ENCODE measurements around the gene ZNF710.

Gene ZNF710

DNA sequence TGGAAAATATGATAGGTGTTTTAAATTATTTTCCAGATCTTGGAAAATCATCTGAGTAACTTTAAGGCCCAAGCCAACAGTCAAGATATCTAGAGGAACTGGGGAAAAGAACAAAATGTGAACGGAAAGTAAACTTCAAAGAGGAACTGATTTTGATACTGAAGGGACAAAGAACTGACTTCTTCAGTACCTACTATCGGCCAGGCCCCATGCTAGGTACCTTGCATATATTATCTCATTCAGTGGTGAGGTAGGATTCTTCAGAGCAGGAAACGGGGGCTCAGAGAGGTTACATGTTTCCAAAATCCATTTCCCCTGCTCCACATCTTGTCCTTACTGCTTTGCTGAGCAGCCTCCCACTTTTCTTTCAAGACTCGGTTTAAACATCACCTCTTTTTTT, 9.8 kb upstream of the ZNF710 start:
- no peak for DNase-seq (ENCODE audit: low read depth, low spot score)

DNA sequence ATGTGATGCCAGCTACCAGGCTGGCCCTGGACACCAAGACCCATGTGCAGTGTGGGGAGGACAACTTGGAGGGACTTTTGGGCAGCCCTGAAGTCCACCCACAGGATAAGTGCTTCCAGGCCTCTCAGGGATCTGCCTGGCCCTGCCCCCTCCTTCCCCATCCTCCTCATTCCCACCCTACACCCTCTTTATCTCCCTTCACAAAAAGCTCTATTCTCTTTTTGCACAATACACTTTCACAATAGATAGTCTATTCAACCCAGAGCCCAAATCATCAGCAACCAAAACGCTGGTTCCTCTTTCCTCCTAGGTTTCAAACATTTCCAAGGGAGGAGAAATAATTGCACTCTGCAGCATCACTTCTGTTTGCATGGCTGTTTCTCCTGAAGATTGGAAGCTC, 7.8 kb upstream of the ZNF710 start:
- no peak for DNase-seq (ENCODE audit: low read depth, low spot score)

DNA sequence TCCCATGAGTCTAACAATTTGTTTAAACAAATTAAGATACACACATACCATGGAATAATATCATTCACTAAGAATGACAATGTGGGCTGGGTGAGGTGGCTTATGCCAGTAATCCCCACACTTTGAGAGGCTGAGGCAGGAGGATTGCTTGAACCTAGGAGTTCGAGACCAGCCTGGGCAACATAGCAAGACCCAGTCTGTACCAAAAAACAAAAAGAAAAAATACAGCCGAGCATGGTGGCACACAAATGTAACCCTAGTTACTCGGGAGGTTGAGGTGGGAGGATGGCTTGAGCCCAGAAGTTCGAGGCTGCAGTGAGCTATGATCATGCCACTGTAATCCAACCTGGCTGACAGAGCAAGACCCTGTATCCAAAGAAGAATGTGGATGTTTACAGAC, 4.0 kb upstream of the ZNF710 start:
- DNase-seq (ENCODE audit: low read depth, low spot score), result no peak

DNA sequence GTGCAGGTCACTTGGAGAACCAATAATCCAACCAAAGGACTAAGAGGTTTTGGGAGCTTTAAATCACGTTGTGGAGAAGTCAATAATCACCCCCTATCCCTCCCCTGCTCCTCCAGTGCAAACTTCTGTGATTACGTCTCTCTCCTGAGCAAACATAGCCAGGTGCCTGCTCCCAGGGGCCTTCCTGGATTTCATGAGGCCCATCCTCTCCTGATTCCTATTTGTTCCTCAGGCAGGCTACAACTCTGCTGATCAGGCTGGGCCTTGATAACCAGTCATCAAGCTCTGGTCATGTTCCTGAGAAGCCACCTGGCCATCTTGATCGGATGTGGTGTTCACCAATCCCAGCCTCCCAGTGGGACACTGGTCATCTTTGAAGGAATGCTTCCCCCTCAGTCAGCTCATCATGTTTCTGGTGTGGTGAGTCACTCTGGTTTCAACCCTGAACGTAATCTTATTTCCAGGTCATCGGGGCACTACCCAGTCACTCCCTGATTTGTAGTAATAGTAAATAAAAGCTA, 2.9 kb upstream of the ZNF710 start:
- no peak for DNase-seq (ENCODE audit: low read depth, low spot score)

DNA sequence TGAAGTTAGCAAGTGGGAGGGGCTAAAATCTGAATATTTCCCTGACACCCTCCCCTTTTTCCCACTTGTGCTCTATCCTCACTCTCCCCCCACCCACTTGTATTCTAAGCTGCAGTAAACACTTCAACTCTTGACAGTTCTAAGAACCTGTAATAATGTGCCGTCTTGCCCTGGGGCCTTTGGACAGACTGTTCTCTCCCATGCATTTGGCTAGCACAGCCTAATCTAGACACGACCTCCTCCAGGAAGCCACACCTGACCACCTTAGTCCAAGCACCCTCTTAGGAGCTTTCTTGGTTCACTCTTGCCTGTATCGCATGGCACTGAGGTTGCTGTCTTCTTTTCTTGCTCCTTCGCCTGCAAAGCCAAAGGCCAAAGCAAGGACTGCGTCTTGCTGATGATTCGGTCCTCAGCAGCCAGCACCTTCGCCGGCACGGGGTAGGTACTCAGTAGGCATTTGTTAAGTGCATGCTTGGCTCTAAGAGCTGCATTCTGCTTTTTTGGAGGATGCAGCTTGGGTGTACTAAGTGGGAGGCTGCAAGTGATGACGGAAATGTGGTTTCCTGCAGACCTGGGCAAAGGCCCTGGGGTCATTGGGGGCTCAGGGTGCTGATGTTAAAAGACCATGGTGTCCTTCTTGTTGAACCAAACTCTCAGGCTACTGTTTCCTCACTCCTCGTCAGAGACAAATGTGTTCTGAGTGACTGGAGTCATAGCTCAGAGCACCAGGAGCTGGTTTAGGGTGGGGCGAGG, 2.0 kb upstream of the ZNF710 start:
- no peak for DNase-seq (ENCODE audit: low read depth, low spot score)

DNA sequence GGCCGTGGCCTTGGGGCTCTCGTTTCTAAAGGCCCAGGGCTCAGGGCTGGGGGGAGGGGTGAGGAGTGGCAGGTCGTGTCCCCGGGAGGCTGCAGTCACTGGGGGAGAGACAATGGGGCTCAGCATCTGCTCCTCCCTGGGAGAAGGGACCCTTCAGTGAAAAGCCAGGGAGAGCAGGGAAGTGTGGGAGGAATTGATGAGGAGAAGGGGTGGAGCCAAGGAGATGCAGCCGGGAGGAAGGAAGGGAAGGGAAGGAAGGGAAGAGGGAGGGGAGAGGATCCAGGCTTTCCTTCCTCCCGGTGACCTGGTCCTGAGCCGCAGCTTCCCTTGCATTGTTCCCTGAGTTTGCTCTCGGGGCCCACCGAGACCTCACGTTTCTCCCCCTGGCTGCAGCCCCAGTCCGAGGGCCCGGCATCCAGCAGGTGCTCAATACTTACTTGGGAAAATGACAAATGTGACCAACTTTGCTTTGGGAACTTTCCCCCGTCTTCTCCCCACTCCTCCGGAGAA, 1.4 kb upstream of the ZNF710 start:
- peak; percentile 65 for DNase-seq (ENCODE audit: low read depth, low spot score)

DNA sequence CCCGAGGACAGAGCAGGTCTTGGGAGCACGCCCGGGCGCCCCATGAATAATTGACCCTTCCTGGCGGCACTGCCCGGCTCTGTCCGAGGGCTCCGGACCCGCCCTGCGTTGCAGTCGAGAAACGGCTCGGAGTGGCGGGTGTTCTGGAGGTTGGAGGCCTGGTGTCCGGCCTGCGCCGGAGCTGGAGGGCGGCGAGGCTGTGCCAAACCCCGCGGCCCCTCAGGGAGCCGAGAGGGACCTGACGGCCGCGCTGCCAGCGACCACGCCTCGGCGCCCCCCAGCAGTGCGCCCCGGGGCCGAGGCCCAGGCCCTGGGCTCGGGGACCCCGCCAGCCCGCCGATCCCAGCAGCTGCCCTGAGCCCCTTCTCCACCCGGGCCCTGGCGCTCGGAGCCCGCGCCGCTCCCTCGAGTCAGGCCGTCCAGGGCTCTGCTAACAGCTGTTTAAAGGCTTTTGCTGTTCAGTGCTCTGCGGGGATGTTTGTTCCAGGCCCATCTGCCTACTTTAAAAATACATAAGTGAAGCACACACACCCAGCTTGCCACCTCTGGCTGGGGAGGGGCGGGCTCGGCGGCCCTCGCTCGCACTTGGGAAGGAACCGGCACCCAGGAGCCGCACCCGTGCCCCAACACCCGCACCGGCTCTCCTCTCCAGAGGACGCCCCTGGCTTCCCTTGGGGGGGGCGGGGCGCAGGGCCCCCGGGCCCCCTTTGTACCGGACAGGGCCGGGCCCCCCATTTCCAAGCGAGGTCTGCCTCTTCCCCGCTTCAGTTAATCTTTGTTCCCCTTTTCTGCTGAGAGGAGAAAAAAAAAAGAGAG, 730 bp upstream of the ZNF710 start:
- no peak for DNase-seq (ENCODE audit: low read depth, low spot score)

DNA sequence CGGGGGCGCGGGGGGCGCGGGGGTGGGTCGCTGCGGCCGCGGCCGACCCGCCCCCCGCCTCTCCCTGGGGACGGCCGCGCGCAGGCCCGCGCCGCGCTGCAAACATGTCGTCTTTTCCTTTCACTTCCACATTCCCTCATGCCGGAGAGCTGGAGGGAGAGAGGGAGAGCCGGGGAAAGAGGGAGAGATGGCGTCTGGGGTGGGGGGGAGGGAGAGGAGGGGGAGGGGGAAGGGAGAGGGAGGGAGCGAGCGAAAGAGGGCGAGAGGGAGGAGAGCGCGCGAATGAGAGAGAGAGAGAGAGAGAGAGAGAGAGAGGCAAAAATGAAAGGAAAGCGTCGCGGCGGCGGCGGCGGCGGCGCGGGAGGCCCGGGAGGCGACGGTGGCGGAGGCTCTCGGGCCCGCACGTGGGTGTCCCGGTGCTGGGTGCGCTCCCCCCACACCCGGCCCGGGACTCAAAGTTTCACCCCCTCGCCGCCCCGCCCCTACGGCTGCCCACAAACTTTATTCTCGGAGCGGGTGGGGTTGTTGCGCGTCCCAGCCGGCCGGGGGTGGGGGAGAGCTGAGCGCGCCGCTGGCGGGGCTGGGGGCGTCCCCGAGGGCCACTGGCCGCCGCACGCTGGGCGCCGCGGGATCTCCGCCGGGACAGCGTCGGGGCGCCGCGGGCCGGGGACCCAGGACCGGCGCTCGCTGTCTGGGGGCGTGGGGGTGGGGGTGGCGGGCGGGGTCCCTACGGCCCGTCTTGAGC, 731 bp downstream of the ZNF710 start:
- DNase-seq (ENCODE audit: low read depth, low spot score), result no peak

DNA sequence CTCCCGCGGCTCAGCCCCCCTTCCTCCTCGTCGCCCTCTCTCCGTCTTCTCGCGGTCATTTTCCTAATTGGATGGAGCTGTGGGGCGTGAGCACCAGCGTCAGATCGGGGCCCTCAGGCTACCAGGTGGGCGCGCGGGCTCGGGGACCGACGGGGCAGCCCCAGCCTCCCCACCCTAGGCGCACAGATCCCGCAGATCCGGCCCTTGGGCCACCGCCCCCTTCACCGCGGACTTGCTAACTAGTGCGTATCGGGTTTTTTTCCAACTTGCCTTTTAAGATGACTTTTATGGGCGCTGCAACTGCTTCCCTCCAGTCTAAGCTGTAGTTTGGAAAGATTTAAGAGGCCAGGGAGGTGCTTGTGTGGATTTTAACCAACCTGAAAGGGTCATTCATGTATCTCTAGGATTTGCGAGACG, 1.3 kb downstream of the ZNF710 start:
- no peak for DNase-seq (ENCODE audit: low read depth, low spot score)

DNA sequence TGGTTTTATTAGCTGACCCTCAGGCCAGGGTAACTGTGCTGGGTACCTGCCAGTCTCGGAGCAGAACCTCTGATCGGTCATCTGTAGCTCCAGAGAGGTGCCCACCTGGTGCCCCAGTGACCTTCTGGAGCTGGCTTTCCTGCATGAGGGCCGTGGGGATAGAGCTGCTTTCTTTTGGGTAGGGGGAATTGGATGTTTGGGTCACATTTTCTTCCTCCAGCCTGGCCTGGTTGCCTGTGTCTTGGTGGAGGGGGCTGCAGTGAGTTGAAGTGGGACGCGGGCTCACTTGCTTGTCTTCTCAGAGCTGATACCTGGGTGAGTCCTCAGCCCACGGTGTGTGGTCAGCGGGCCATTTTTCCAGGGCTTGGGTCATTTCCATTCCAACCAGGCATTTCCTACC, 2.6 kb downstream of the ZNF710 start:
- no peak for DNase-seq (ENCODE audit: low read depth, low spot score)

DNA sequence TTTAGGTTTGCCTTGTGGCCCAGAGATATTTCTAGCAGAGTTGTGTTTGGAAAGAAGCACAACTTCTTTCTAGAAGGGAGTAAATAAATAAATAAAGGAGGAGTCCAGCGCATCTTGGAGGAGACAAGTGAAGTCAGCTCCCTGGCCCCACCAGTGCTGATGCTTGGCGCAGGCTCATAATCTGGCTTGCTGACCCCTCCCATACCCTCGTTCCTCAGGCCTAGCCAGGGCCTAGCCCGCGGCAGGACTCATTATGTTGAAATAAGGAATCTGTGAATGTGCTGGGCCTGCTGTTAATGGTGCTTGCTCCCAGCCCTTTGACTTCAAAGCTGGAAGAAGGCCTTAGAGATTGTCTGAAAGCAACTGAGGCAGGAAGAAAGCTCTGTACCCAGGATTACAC, 3.1 kb downstream of the ZNF710 start:
- no peak for DNase-seq (ENCODE audit: low read depth, low spot score)

DNA sequence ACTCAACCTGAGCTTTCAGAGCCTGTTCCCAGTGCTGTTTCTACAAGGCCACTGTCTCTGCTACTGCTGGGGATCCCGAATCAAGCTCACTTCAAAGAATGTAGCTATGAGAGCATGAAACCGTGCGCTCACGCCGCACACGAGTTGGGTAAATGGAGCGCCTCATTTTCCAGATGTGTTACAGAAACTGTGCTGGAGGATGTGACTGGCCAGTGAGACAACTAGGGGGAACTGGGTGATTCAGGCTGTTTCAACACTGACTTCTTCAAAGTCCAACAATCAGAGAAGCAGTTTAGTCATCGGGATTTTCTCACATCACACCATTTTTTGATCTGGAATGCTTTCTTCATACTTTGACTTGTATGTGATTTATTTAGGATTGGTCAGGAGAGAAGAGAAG, 3.5 kb downstream of the ZNF710 start:
- DNase-seq (ENCODE audit: low read depth, low spot score), result no peak

DNA sequence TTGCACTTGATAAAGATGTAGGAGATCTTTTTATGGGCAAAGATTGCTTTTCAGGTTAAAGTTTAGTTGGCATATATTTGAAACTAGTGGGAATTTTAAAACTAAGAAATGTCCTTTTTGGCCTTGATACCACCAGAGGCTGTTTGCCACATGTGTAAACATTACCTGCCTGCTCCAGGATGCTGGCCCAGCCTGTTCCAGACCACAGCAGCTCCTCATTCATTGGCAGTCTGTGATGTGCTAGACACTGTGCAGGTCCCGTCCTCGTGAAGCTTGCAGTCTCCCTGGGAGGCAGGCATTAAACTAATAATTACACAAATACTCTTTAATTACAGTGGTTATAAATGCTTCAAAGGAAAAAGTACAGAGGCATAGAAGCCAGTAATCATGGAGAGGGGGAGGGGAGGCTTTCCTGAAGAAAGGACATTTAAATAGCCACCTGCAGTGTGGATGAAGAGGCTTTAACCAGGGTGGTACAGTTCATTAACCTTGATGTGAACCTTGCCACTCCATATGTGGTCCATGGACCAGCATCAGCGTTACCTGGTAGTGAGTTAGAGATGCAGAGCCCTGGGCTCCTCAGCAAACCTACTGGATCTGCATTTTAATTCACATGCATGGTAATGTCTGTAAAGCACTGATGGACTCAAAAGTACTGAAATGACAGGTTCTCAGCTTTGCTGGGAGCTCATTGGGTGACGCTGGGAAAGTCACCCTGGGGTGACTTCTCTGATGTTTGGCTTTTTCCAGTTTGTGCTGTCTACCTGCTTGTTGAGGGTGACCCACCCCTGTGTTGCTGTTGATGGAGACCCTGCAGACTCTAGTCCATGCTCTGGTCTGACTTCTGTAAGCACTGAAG, 5.3 kb downstream of the ZNF710 start:
- no peak for DNase-seq (ENCODE audit: low read depth, low spot score)

DNA sequence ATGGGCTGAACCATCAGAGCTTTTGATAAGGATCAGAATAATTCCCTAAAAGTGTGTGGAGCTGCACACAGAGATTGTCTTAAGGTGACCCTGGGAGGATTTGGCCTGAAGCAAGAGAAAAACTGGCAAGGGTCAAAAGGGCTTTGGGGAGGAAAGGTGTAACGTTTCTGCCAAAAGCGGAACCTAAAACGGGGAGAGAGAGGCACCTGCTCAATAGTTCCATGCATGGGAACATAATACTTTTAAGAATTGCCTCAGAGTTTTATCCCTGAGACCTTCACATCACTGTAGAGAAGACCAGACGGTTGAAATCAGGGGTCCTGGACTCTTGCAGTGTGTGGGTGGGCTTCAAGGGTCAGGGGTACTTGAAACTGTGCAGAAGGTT, 5.9 kb downstream of the ZNF710 start:
- DNase-seq (ENCODE audit: low read depth, low spot score), result no peak

DNA sequence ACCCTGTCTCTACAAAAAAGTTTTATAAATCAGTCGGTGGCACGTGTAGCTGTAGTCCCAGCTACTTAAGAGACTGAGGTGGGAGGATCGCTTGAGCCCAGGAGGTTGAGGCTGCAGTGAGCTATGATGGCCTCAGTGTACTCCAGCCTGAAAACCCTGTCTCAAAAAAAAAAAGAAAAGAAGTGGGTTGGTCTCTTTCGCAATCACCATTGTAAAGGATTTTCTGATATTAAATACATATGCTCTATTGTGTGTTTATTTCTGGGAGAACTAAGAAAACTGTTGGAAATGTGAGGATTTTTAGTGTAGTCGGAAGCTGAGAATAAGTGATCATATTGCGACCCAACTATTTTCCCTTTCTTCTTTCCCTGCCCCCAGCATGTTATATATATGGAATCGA, 7.5 kb downstream of the ZNF710 start:
- DNase-seq (ENCODE audit: low read depth, low spot score), result no peak

DNA sequence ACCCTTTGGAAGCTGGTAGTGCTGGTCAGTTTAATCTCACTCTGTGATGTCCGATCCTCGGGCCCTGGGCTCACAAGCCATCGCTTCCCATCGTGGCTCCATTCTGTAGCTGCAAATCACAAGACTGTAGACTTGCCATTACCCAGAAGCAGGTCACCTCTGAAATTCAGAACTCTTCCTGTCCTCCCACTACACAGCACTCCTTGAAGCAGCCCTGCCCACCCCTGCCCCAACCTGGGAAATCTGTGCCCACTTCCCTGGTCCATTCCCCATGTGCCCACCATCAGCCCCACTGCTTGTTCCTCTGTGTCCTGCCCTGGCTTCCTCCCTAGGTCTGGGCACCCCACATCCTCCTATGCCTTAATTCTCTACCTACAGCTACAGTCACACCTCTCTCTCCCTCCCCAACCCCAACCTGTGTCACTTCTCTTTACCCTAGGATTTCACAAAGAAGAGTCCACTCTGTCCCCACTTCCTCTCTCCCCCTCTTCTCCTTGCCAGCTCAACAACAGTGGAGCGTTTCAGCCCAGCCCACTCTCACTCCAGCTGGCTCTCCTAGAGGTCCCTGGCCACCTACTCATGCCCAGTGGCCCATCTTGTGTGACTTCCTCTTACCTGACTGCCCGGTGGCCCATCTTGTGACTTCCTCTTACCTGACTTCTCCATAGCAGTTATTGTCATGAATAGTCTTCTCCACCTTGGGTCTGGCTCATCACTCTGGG, 8.3 kb downstream of the ZNF710 start:
- DNase-seq (ENCODE audit: low read depth, low spot score), result no peak

DNA sequence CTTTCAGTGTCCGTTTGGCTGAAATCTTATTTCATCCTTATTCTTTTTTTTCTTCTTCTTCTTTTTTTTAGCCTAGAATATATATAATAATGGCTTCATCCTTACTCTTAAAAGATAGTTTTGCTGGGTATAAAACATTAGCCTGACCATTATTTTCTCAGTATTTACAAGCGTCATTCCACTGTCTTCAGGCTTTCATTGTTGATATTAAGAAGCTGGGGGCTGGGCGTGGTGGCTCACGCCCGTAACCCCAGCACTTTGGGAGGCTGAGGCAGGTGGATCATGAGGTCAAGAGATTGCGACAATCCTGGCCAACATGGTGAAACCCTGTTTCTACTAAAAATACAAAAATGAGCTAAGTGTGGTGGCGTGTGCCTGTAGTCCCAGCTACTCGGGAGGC, 10.6 kb downstream of the ZNF710 start:
- DNase-seq (ENCODE audit: low read depth, low spot score), result no peak

DNA sequence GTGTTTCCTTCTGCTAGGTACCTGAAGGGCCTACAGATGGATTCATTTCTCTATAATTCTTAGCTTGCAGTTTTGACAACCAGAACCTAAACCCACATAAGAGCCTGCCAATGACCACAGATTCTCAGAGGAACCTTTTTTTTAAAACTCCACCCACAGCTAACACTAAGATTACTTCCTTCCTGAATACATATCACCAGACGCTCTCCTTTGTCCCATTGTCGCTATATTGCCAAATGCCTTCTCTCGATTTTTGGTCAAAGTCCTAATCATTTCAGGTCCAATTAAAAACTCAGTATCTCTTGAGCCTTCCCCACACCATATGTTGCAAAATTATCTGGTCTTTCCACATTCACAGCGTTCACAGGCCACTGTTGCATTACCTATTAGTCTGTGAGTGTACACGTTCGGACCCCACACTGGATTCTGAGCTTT, 12.4 kb downstream of the ZNF710 start:
- no peak for DNase-seq (ENCODE audit: low read depth, low spot score)

DNA sequence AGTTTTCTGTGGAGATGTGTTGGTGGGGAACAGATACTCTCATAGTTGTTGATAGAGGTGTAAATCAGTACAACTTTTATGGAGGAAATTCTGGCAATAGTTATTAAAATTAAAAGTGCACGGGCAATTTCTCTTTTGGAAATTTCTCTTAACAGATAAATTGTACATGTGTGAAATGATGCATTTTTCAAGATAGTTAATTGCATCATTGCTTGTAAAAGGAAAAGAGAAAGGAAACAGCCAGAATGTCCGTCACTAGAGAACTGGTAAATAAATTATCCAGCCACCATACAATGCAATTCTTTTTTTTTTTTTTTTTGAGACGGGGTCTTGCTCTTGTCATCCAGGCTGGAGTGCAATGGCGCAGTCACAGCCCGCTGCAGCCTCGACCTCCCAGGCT, 14.2 kb downstream of the ZNF710 start:
- no peak for DNase-seq (ENCODE audit: low read depth, low spot score)

DNA sequence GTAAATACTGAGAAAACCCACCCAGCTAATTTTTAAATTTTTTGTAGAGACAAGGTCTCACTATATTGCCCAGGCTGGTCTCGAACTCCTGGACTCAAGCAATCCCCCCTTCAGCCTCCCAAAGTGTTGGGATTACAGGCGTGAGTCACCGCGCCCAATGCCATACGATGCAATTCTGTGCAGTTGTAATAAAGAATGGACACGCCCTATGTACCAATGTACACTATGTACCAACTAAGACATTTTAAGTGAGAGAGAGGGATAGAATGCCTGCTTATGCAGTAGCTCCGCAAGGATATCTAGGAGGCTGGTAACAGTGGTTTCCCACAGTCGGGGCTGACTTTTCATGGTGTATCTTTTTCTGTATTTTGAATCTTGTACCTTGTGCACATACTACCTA, 14.6 kb downstream of the ZNF710 start:
- DNase-seq (ENCODE audit: low read depth, low spot score), result no peak

All from iPS DF 19.7 (cell line).